ENCODE results near the gene SEMA4G.

The SEMA4G gene

DNA sequence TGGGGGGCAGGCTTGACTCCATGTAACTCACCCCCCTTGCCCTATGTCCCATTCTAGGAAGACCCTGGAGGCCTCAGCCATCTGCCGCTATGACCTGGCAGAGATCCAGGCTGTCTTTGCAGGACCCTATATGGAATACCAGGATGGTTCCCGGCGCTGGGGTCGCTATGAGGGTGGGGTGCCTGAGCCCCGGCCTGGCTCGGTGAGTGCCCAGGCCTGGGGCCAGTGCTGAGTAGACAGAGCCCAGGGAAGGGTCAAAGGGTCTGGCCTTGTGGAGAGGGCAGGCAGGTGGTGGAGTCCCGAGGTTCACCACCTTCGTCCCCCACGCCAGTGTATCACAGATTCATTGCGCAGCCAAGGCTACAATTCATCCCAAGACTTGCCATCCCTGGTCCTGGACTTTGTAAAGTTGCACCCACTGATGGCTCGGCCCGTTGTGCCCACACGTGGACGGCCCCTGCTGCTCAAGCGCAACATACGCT is 10.5 kb downstream of the SEMA4G start:
- Histone ChIP-seq H3K36me3 (ENCODE audit: control insufficient read depth in 1 of 2, insufficient read depth in 2 of 2, low read length in 2 of 2) (peaks cover 29 to 82% of the 10 kb centered on the region in 2 donors), H3K4me3 (ENCODE audit: low read depth in 1 of 2, low read length in 2 of 2) (no peak overlapping the region), H3K4me1 (ENCODE audit: control insufficient read depth in 1 of 2, insufficient read depth in 2 of 2, low read length in 2 of 2) (no peaks in the 10 kb centered on the region), H3K9ac (ENCODE audit: low read depth in 1 of 2, low read length in 2 of 2) (no peak overlapping the region), H3K27ac (ENCODE audit: low read depth, low read length) (no peak overlapping the region), H3K27me3 (ENCODE audit: control insufficient read depth in 1 of 2, insufficient read depth in 2 of 2, low read length in 2 of 2) (no peaks in the 10 kb centered on the region), H3K9me3 (ENCODE audit: control insufficient read depth in 1 of 2, low read length in 2 of 2) (no peaks in the 10 kb centered on the region)

DNA sequence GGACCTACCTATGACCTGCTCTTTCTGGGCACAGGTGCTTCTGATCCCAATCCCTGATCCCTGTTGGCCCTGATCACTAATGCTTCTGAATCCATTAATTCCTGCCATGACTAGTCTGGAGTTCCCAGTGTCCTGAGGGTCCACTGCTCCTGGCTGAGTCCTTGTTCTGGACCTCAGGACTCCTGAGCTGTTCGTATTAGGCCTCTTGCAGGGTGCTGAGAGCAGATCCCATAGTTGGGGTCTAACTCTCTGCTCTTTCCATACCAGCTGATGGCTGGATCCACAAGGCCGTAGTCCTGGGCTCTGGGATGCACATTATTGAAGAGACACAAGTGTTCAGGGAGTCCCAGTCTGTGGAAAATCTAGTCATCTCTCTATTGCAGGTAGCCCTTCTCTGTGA is 11.0 kb downstream of the SEMA4G start:
- H3K36me3 ChIP-seq (ENCODE audit: control insufficient read depth in 1 of 2, insufficient read depth in 2 of 2, low read length in 2 of 2), result peaks cover 29 to 81% of the 10 kb centered on the region in 2 donors
- H3K27ac ChIP-seq (ENCODE audit: low read depth, low read length), result no peak overlapping the region
- H3K4me3 ChIP-seq (ENCODE audit: low read depth in 1 of 2, low read length in 2 of 2), result no peak overlapping the region
- H3K27me3 ChIP-seq (ENCODE audit: control insufficient read depth in 1 of 2, insufficient read depth in 2 of 2, low read length in 2 of 2), result no peaks in the 10 kb centered on the region
- H3K9me3 ChIP-seq (ENCODE audit: control insufficient read depth in 1 of 2, low read length in 2 of 2), result no peaks in the 10 kb centered on the region
- H3K4me1 ChIP-seq (ENCODE audit: control insufficient read depth in 1 of 2, insufficient read depth in 2 of 2, low read length in 2 of 2), result peaks cover under 1 to 5% of the 10 kb centered on the region in 2 donors
- no peak overlapping the region for H3K9ac ChIP-seq (ENCODE audit: low read depth in 1 of 2, low read length in 2 of 2)

GRCh38 chr10:100980711-100981110 is 11.4 kb downstream of the SEMA4G start:
- Histone ChIP-seq H3K36me3 (ENCODE audit: control insufficient read depth in 1 of 2, insufficient read depth in 2 of 2, low read length in 2 of 2) (peaks cover 29 to 81% of the 10 kb centered on the region in 2 donors), H3K4me3 (ENCODE audit: low read depth in 1 of 2, low read length in 2 of 2) (no peak overlapping the region), H3K9ac (ENCODE audit: low read depth in 1 of 2, low read length in 2 of 2) (no peak overlapping the region), H3K9me3 (ENCODE audit: control insufficient read depth in 1 of 2, low read length in 2 of 2) (no peaks in the 10 kb centered on the region), H3K27me3 (ENCODE audit: control insufficient read depth in 1 of 2, insufficient read depth in 2 of 2, low read length in 2 of 2) (no peaks in the 10 kb centered on the region), H3K27ac (ENCODE audit: low read depth, low read length) (no peak overlapping the region), H3K4me1 (ENCODE audit: control insufficient read depth in 1 of 2, insufficient read depth in 2 of 2, low read length in 2 of 2) (peaks cover 5 to 9% of the 10 kb centered on the region in 2 donors)

GRCh38 chr10:100981178-100981772 is 12.0 kb downstream of the SEMA4G start:
- H3K9me3 ChIP-seq (ENCODE audit: control insufficient read depth in 1 of 2, low read length in 2 of 2), result no peaks in the 10 kb centered on the region
- H3K4me3 ChIP-seq (ENCODE audit: low read depth in 1 of 2, low read length in 2 of 2), result no peak overlapping the region
- H3K9ac ChIP-seq (ENCODE audit: low read depth in 1 of 2, low read length in 2 of 2), result no peak overlapping the region
- H3K36me3 ChIP-seq (ENCODE audit: control insufficient read depth in 1 of 2, insufficient read depth in 2 of 2, low read length in 2 of 2), result peaks cover 29 to 76% of the 10 kb centered on the region in 2 donors
- H3K4me1 ChIP-seq (ENCODE audit: control insufficient read depth in 1 of 2, insufficient read depth in 2 of 2, low read length in 2 of 2), result peaks cover 10 to 14% of the 10 kb centered on the region in 2 donors
- H3K27ac ChIP-seq (ENCODE audit: low read depth, low read length), result no peak overlapping the region
- H3K27me3 ChIP-seq (ENCODE audit: control insufficient read depth in 1 of 2, insufficient read depth in 2 of 2, low read length in 2 of 2), result no peaks in the 10 kb centered on the region

- H3K36me3 ChIP-seq (ENCODE audit: control insufficient read depth in 1 of 2, insufficient read depth in 2 of 2, low read length in 2 of 2), result peaks cover 20 to 60% of the 10 kb centered on the region in 2 donors
- no peaks in the 10 kb centered on the region for H3K9me3 ChIP-seq (ENCODE audit: control insufficient read depth in 1 of 2, low read length in 2 of 2)
- H3K27ac ChIP-seq (ENCODE audit: low read depth, low read length), result no peak overlapping the region
- H3K4me1 ChIP-seq (ENCODE audit: control insufficient read depth in 1 of 2, insufficient read depth in 2 of 2, low read length in 2 of 2), result peaks cover 25% of the 10 kb centered on the region in 2 donors
- H3K27me3 ChIP-seq (ENCODE audit: control insufficient read depth in 1 of 2, insufficient read depth in 2 of 2, low read length in 2 of 2), result no peaks in the 10 kb centered on the region
- no peak overlapping the region for H3K9ac ChIP-seq (ENCODE audit: low read depth in 1 of 2, low read length in 2 of 2)
- no peak overlapping the region for H3K4me3 ChIP-seq (ENCODE audit: low read depth in 1 of 2, low read length in 2 of 2)
These were observed 13.9 kb downstream of the SEMA4G start for GRCh38 chr10:100982916-100983830.

GRCh38 chr10:100983868-100984671 is 14.8 kb downstream of the SEMA4G start:
- no peak overlapping the region for H3K27ac ChIP-seq (ENCODE audit: low read depth, low read length)
- peaks cover 16 to 51% of the 10 kb centered on the region in 2 donors for H3K36me3 ChIP-seq (ENCODE audit: control insufficient read depth in 1 of 2, insufficient read depth in 2 of 2, low read length in 2 of 2)
- no peak overlapping the region for H3K9ac ChIP-seq (ENCODE audit: low read depth in 1 of 2, low read length in 2 of 2)
- H3K27me3 ChIP-seq (ENCODE audit: control insufficient read depth in 1 of 2, insufficient read depth in 2 of 2, low read length in 2 of 2), result no peaks in the 10 kb centered on the region
- peaks cover 28 to 31% of the 10 kb centered on the region in 2 donors for H3K4me1 ChIP-seq (ENCODE audit: control insufficient read depth in 1 of 2, insufficient read depth in 2 of 2, low read length in 2 of 2)
- H3K4me3 ChIP-seq (ENCODE audit: low read depth in 1 of 2, low read length in 2 of 2), result no peak overlapping the region
- no peaks in the 10 kb centered on the region for H3K9me3 ChIP-seq (ENCODE audit: control insufficient read depth in 1 of 2, low read length in 2 of 2)

DNA sequence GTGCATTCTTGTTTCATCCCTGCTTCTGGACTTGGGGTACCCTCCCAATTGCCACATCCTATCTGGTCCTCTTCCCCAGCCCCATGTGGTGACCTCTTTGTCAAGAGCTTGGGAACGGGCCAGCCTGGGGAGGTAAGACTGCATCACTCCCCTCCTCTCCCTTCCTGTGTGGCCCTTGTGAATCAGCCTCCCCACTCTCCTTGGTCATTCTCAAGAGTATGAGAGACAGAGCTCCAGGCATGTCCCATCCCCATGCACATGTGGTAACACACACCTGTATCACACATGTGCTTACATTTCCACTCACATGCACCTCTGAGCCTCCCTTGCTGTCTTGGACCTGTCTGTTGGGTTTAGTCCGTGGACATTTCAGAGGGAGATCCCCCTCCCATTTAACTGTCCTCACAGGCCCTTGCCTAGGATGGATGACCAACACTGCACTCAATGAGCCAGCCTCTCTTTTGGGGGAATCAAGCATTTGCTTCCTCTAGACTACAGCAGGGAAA is 15.4 kb downstream of the SEMA4G start:
- no peak overlapping the region for H3K9ac ChIP-seq (ENCODE audit: low read depth in 1 of 2, low read length in 2 of 2)
- H3K4me1 ChIP-seq (ENCODE audit: control insufficient read depth in 1 of 2, insufficient read depth in 2 of 2, low read length in 2 of 2), result peaks cover 28 to 31% of the 10 kb centered on the region in 2 donors
- H3K4me3 ChIP-seq (ENCODE audit: low read depth in 1 of 2, low read length in 2 of 2), result no peak overlapping the region
- H3K27ac ChIP-seq (ENCODE audit: low read depth, low read length), result no peak overlapping the region
- no peaks in the 10 kb centered on the region for H3K9me3 ChIP-seq (ENCODE audit: control insufficient read depth in 1 of 2, low read length in 2 of 2)
- H3K27me3 ChIP-seq (ENCODE audit: control insufficient read depth in 1 of 2, insufficient read depth in 2 of 2, low read length in 2 of 2), result no peaks in the 10 kb centered on the region
- H3K36me3 ChIP-seq (ENCODE audit: control insufficient read depth in 1 of 2, insufficient read depth in 2 of 2, low read length in 2 of 2), result peaks cover 18 to 45% of the 10 kb centered on the region in 2 donors

- no peak overlapping the region for H3K4me3 ChIP-seq (ENCODE audit: low read depth in 1 of 2, low read length in 2 of 2)
- H3K9ac ChIP-seq (ENCODE audit: low read depth in 1 of 2, low read length in 2 of 2), result no peak overlapping the region
- no peak overlapping the region for H3K27ac ChIP-seq (ENCODE audit: low read depth, low read length)
- H3K27me3 ChIP-seq (ENCODE audit: control insufficient read depth in 1 of 2, insufficient read depth in 2 of 2, low read length in 2 of 2), result no peaks in the 10 kb centered on the region
- H3K9me3 ChIP-seq (ENCODE audit: control insufficient read depth in 1 of 2, low read length in 2 of 2), result no peaks in the 10 kb centered on the region
- peaks cover 28 to 31% of the 10 kb centered on the region in 2 donors for H3K4me1 ChIP-seq (ENCODE audit: control insufficient read depth in 1 of 2, insufficient read depth in 2 of 2, low read length in 2 of 2)
- peaks cover 17 to 43% of the 10 kb centered on the region in 2 donors for H3K36me3 ChIP-seq (ENCODE audit: control insufficient read depth in 1 of 2, insufficient read depth in 2 of 2, low read length in 2 of 2)
These were observed 16.0 kb downstream of the SEMA4G start for GRCh38 chr10:100985336-100985735.

- Histone ChIP-seq H3K9me3 (ENCODE audit: control insufficient read depth in 1 of 2, low read length in 2 of 2) (no peaks in the 10 kb centered on the region), H3K27me3 (ENCODE audit: control insufficient read depth in 1 of 2, insufficient read depth in 2 of 2, low read length in 2 of 2) (no peaks in the 10 kb centered on the region), H3K4me3 (ENCODE audit: low read depth in 1 of 2, low read length in 2 of 2) (peak overlapping the region; percentile 92 to 94), H3K9ac (ENCODE audit: low read depth in 1 of 2, low read length in 2 of 2) (peak overlapping the region; percentile 79 to 85), H3K36me3 (ENCODE audit: control insufficient read depth in 1 of 2, insufficient read depth in 2 of 2, low read length in 2 of 2) (peaks cover 14 to 42% of the 10 kb centered on the region in 2 donors), H3K27ac (ENCODE audit: low read depth, low read length) (no peak overlapping the region), H3K4me1 (ENCODE audit: control insufficient read depth in 1 of 2, insufficient read depth in 2 of 2, low read length in 2 of 2) (peaks cover 28 to 31% of the 10 kb centered on the region in 2 donors)
These were observed 17.3 kb downstream of the SEMA4G start for GRCh38 chr10:100986623-100986951.
